ENCODE data around the gene MBOAT7. TPM values are rescaled to one million over a fixed set of nuclear protein-coding genes. Genes with fewer than 3 reads are reported as not detected.

The MBOAT7 gene
- polyA plus RNA-seq, 1 donor from 2014 or later, result 19.0 TPM

DNA sequence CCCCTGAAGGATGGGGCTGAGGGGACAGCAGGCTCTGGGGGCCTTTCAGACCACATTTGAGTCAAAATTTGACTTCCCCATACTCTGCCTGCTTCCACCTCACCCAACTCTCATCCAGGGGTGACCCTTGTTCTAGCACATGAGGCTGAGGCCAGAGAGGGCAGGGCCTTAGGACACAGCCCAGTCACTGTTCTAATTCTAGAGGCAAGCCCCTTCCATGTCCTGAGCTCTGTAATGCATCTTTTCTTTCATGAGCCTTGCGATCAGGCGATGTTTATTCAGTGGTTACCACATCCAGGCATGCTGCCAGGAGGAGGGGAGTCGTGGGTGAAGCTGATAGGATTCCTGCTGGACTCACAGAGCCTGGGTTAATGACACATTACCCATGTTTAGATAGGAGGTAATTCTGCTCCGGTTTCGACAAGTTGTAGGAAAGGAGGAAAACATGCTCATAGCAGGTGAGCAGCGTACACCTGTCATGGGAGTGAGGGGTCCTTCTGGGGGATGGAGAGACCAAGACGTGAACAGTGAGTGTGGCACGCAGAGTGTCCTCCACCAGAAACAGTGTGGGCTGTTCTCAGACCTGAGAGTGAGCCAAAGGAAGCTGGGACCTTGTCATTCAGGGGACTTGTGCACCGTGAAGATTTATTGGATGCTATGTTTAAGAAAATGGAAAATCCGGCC is 20.6 kb upstream of the MBOAT7 start:
- Histone ChIP-seq H2AFZ (ENCODE audit: low read depth, low read length) (no peak overlapping the region), H3K4me2 (ENCODE audit: low read length) (no peak overlapping the region), H3K27ac (ENCODE audit: low read length) (no peak overlapping the region), H3K4me3 (ENCODE audit: low read length) (no peak overlapping the region), H3K9me3 (ENCODE audit: low read length) (no peaks in the 10 kb centered on the region), H3K27me3 (ENCODE audit: insufficient read depth, low read depth, low read length) (no peaks in the 10 kb centered on the region), H4K20me1 (ENCODE audit: insufficient read depth) (peaks cover 6% of the 10 kb centered on the region), H3K9me2 (ENCODE audit: insufficient read depth, low read length) (no peaks in the 10 kb centered on the region), H3K79me2 (replicated peaks; ENCODE audit: insufficient read depth, low read length) (peaks cover 7% of the 10 kb centered on the region), H3F3A (ENCODE audit: insufficient read depth, low read length, poor library complexity, severe bottlenecking) (no peaks in the 10 kb centered on the region), H3K9ac (ENCODE audit: low read length) (no peak overlapping the region), H3K36me3 (ENCODE audit: insufficient read depth, low read length) (no peaks in the 10 kb centered on the region)
- TF ChIP-seq RAD21 (conservative IDR thresholded peaks at IDR 0.05), result no peak
- TF ChIP-seq, protein P1, sequence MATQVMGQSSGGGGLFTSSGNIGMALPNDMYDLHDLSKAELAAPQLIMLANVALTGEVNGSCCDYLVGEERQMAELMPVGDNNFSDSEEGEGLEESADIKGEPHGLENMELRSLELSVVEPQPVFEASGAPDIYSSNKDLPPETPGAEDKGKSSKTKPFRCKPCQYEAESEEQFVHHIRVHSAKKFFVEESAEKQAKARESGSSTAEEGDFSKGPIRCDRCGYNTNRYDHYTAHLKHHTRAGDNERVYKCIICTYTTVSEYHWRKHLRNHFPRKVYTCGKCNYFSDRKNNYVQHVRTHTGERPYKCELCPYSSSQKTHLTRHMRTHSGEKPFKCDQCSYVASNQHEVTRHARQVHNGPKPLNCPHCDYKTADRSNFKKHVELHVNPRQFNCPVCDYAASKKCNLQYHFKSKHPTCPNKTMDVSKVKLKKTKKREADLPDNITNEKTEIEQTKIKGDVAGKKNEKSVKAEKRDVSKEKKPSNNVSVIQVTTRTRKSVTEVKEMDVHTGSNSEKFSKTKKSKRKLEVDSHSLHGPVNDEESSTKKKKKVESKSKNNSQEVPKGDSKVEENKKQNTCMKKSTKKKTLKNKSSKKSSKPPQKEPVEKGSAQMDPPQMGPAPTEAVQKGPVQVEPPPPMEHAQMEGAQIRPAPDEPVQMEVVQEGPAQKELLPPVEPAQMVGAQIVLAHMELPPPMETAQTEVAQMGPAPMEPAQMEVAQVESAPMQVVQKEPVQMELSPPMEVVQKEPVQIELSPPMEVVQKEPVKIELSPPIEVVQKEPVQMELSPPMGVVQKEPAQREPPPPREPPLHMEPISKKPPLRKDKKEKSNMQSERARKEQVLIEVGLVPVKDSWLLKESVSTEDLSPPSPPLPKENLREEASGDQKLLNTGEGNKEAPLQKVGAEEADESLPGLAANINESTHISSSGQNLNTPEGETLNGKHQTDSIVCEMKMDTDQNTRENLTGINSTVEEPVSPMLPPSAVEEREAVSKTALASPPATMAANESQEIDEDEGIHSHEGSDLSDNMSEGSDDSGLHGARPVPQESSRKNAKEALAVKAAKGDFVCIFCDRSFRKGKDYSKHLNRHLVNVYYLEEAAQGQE (IDR thresholded peaks at IDR 0.05; ENCODE audit: borderline replicate concordance), result no peak
- no peak for TF ChIP-seq SMC3 (conservative IDR thresholded peaks at IDR 0.05; ENCODE audit: poor library complexity)
- TF ChIP-seq POLR2AphosphoS5 (IDR thresholded peaks at IDR 0.05), result no peak
- TF ChIP-seq EZH2 (IDR thresholded peaks at IDR 0.05; ENCODE audit: borderline replicate concordance, insufficient read depth, low read length, poor library complexity, severe bottlenecking), result no peak
- no peak for TF ChIP-seq EP300 (conservative IDR thresholded peaks at IDR 0.05; ENCODE audit: poor library complexity, severe bottlenecking)
- no peak for TF ChIP-seq MXI1 (conservative IDR thresholded peaks at IDR 0.05; ENCODE audit: poor library complexity, severe bottlenecking)
- TF ChIP-seq, protein P2, sequence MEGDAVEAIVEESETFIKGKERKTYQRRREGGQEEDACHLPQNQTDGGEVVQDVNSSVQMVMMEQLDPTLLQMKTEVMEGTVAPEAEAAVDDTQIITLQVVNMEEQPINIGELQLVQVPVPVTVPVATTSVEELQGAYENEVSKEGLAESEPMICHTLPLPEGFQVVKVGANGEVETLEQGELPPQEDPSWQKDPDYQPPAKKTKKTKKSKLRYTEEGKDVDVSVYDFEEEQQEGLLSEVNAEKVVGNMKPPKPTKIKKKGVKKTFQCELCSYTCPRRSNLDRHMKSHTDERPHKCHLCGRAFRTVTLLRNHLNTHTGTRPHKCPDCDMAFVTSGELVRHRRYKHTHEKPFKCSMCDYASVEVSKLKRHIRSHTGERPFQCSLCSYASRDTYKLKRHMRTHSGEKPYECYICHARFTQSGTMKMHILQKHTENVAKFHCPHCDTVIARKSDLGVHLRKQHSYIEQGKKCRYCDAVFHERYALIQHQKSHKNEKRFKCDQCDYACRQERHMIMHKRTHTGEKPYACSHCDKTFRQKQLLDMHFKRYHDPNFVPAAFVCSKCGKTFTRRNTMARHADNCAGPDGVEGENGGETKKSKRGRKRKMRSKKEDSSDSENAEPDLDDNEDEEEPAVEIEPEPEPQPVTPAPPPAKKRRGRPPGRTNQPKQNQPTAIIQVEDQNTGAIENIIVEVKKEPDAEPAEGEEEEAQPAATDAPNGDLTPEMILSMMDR (IDR thresholded peaks at IDR 0.05; ENCODE audit: poor library complexity, severe bottlenecking), result no peak
- TF ChIP-seq TAF1 (IDR thresholded peaks at IDR 0.05; ENCODE audit: low read depth), result no peak

DNA sequence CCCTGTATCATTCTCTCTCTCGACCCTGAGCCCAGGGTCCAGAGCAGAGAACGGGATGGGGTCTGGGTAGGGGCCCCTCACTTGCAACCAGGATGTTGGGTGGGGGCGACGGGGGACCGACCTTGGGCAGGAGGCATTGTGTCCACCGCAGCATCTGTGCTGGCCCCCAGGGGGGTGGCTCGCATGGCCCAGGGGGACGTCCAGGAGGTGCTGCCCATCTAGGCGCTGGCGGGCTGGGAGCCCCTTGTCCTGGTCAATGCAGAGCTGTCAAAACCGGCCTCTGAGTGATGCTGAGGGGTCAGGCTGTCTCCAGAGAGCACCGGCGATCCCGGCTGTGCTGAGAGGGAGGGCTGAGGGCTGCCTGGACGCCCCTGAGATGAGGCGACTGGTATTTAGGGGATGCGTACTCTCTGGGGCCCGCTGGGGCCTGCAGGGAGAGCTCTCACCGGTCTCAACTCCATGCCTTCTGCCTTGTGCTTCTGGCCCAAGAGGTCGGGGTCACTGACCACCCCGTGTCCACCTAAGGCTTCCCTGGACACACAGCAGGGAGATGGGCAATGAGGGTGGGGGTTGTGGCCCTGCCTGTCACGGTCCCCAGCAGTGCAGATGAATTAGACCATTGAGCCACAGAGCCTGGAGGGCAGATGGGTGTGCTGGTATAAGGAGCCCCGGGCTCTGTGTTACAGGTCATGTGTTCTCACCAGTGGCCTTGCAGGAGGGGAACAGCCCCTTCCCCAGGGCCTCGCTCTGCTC is 19.9 kb upstream of the MBOAT7 start:
- peaks cover 13% of the 10 kb centered on the region for H4K20me1 ChIP-seq (ENCODE audit: insufficient read depth)
- TF ChIP-seq MXI1 (conservative IDR thresholded peaks at IDR 0.05; ENCODE audit: poor library complexity, severe bottlenecking) (no peak), SMC3 (conservative IDR thresholded peaks at IDR 0.05; ENCODE audit: poor library complexity) (no peak), POLR2AphosphoS5 (IDR thresholded peaks at IDR 0.05) (no peak), EP300 (conservative IDR thresholded peaks at IDR 0.05; ENCODE audit: poor library complexity, severe bottlenecking) (no peak), RAD21 (conservative IDR thresholded peaks at IDR 0.05) (no peak), EZH2 (IDR thresholded peaks at IDR 0.05; ENCODE audit: borderline replicate concordance, insufficient read depth, low read length, poor library complexity, severe bottlenecking) (no peak), TAF1 (IDR thresholded peaks at IDR 0.05; ENCODE audit: low read depth) (no peak)
- TF ChIP-seq, protein P1 (IDR thresholded peaks at IDR 0.05; ENCODE audit: borderline replicate concordance), result no peak
- TF ChIP-seq, protein P2 (IDR thresholded peaks at IDR 0.05; ENCODE audit: poor library complexity, severe bottlenecking), result no peak
- H3K79me2 ChIP-seq (replicated peaks; ENCODE audit: insufficient read depth, low read length), result peaks cover 15% of the 10 kb centered on the region
- H3K9me2 ChIP-seq (ENCODE audit: insufficient read depth, low read length), result no peaks in the 10 kb centered on the region
- no peak overlapping the region for H3K27ac ChIP-seq (ENCODE audit: low read length)
- H3K4me2 ChIP-seq (ENCODE audit: low read length), result no peak overlapping the region
- H2AFZ ChIP-seq (ENCODE audit: low read depth, low read length), result no peak overlapping the region
- no peak overlapping the region for H3K4me3 ChIP-seq (ENCODE audit: low read length)
- no peaks in the 10 kb centered on the region for H3K36me3 ChIP-seq (ENCODE audit: insufficient read depth, low read length)
- H3K9me3 ChIP-seq (ENCODE audit: low read length), result no peaks in the 10 kb centered on the region
- no peaks in the 10 kb centered on the region for H3K27me3 ChIP-seq (ENCODE audit: insufficient read depth, low read depth, low read length)
- H3K9ac ChIP-seq (ENCODE audit: low read length), result no peak overlapping the region
- H3F3A ChIP-seq (ENCODE audit: insufficient read depth, low read length, poor library complexity, severe bottlenecking), result no peaks in the 10 kb centered on the region

Measured in neural cell (in vitro differentiated cells).